ENCODE results near the gene TBC1D22B. TPM values are rescaled to one million over a fixed set of nuclear protein-coding genes. Genes with fewer than 3 reads are reported as not detected.

Gene TBC1D22B
- total RNA-seq, 1 experiment from 2014 or later = 9.1 TPM

DNA sequence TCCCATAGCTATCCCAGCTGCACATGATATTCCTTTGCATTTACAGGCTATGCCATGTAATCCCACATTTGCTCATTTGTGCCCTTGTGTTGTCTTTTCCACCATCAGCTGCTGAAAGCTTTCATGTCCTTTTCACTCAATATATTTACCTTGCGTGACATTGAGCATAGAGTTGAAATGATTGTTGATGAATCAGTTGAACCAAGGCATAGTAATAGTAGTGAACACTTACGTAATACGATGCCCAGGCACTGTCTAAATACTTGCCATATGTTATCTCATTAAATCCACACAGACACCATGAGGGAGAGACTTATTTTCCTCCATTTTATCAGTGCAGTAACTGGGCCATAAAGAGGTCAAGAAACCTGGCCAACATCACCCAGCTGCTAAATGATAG, 109.3 kb downstream of the TBC1D22B start:
- no peak overlapping the region for H2AFZ ChIP-seq (ENCODE audit: low read length)
- peaks cover 28% of the 10 kb centered on the region; the same call in 1 of the 2 replicates for H3K36me3 ChIP-seq (ENCODE audit: low read depth, low read length)
- H3K4me3 ChIP-seq (ENCODE audit: low read length) = no peak overlapping the region
- BruUV-seq (replicated peaks) = no TSS peak
- peaks cover 31% of the 10 kb centered on the region for H3K4me1 ChIP-seq (ENCODE audit: insufficient read depth, low read length)
- H3K79me2 ChIP-seq (ENCODE audit: low read length) = no peaks in the 10 kb centered on the region
- H3K27me3 ChIP-seq (ENCODE audit: low read length) = no peaks in the 10 kb centered on the region
- ATAC-seq = peak; percentile 37; the same call in 1 of the 2 replicates
- intact Hi-C loops (cut with micrococcal nuclease) = loop anchor here (5.0 kb wide), 1 partner anchor 45 kb away; no protein-coding TSS in a partner anchor
- CTCF ChIA-PET = no interaction called here
- no peaks in the 10 kb centered on the region for H3F3A ChIP-seq (ENCODE audit: low read length, unreplicated experiment)
- H3K9me2 ChIP-seq (replicated peaks; ENCODE audit: low read length) = no peaks in the 10 kb centered on the region
- no peak overlapping the region for H3K9ac ChIP-seq (ENCODE audit: low read length)
- DNase-seq = peak; percentile 32
- TF ChIP-seq, protein P1, sequence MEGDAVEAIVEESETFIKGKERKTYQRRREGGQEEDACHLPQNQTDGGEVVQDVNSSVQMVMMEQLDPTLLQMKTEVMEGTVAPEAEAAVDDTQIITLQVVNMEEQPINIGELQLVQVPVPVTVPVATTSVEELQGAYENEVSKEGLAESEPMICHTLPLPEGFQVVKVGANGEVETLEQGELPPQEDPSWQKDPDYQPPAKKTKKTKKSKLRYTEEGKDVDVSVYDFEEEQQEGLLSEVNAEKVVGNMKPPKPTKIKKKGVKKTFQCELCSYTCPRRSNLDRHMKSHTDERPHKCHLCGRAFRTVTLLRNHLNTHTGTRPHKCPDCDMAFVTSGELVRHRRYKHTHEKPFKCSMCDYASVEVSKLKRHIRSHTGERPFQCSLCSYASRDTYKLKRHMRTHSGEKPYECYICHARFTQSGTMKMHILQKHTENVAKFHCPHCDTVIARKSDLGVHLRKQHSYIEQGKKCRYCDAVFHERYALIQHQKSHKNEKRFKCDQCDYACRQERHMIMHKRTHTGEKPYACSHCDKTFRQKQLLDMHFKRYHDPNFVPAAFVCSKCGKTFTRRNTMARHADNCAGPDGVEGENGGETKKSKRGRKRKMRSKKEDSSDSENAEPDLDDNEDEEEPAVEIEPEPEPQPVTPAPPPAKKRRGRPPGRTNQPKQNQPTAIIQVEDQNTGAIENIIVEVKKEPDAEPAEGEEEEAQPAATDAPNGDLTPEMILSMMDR (conservative IDR thresholded peaks at IDR 0.05; ENCODE audit: low read depth, low read length) = no peak
- TF ChIP-seq EZH2phosphoT487 (IDR thresholded peaks at IDR 0.05; ENCODE audit: borderline replicate concordance, low read length) (no peak), EZH2 (IDR thresholded peaks at IDR 0.05; ENCODE audit: low read length, unreplicated experiment) (no peak)
- POLR2A ChIA-PET (ENCODE audit: unreplicated experiment) = no interaction called here
- H3K9me3 ChIP-seq (ENCODE audit: low read length) = no peaks in the 10 kb centered on the region
- no peak overlapping the region for H3K27ac ChIP-seq (ENCODE audit: low read length)
- H4K20me1 ChIP-seq (ENCODE audit: low read length) = 0 out of 2 replicates have a peak, but pooled peaks cover 6% of the 10 kb centered on the region
- no peak overlapping the region for H3K4me2 ChIP-seq (ENCODE audit: low read length)

DNA sequence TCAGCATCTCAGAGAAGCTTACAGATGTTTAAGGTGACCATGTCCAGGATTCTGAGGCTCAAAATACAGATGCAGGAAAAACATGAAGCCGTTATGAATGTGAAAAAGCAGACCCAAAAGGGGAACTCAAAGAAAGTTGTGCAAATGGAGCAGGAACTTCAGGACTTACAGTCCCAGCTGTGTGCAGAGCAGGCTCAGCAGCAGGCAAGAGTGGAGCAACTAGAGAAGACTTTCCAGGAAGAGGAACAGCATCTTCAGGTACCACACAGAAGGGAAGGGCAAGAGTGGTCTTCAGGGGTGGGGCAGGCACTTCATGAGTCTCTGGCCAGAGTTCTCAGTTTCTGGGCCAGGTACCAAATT, 111.4 kb downstream of the TBC1D22B start:
- TF ChIP-seq, protein P1 (conservative IDR thresholded peaks at IDR 0.05; ENCODE audit: low read depth, low read length) = no peak
- intact Hi-C loops (cut with micrococcal nuclease) = loop anchor here (5.0 kb wide), 1 partner anchor 47 kb away; no protein-coding TSS in a partner anchor
- H3K9me3 ChIP-seq (ENCODE audit: low read length) = no peaks in the 10 kb centered on the region
- POLR2A ChIA-PET (ENCODE audit: unreplicated experiment) = no interaction called here
- H4K20me1 ChIP-seq (ENCODE audit: low read length) = 0 out of 2 replicates have a peak, but pooled peaks cover 6% of the 10 kb centered on the region
- DNase-seq (no peak), ATAC-seq (no peak)
- no peak overlapping the region for H3K4me3 ChIP-seq (ENCODE audit: low read length)
- no peak overlapping the region for H3K27ac ChIP-seq (ENCODE audit: low read length)
- H3K79me2 ChIP-seq (ENCODE audit: low read length) = no peaks in the 10 kb centered on the region
- H3F3A ChIP-seq (ENCODE audit: low read length, unreplicated experiment) = no peaks in the 10 kb centered on the region
- peaks cover 31% of the 10 kb centered on the region for H3K4me1 ChIP-seq (ENCODE audit: insufficient read depth, low read length)
- no peak overlapping the region for H2AFZ ChIP-seq (ENCODE audit: low read length)
- peaks cover 28% of the 10 kb centered on the region; the same call in 1 of the 2 replicates for H3K36me3 ChIP-seq (ENCODE audit: low read depth, low read length)
- CTCF ChIA-PET = no interaction called here
- no peaks in the 10 kb centered on the region for H3K27me3 ChIP-seq (ENCODE audit: low read length)
- no peak overlapping the region for H3K9ac ChIP-seq (ENCODE audit: low read length)
- BruUV-seq (replicated peaks) = no TSS peak
- H3K9me2 ChIP-seq (replicated peaks; ENCODE audit: low read length) = no peaks in the 10 kb centered on the region
- no peak overlapping the region for H3K4me2 ChIP-seq (ENCODE audit: low read length)

DNA sequence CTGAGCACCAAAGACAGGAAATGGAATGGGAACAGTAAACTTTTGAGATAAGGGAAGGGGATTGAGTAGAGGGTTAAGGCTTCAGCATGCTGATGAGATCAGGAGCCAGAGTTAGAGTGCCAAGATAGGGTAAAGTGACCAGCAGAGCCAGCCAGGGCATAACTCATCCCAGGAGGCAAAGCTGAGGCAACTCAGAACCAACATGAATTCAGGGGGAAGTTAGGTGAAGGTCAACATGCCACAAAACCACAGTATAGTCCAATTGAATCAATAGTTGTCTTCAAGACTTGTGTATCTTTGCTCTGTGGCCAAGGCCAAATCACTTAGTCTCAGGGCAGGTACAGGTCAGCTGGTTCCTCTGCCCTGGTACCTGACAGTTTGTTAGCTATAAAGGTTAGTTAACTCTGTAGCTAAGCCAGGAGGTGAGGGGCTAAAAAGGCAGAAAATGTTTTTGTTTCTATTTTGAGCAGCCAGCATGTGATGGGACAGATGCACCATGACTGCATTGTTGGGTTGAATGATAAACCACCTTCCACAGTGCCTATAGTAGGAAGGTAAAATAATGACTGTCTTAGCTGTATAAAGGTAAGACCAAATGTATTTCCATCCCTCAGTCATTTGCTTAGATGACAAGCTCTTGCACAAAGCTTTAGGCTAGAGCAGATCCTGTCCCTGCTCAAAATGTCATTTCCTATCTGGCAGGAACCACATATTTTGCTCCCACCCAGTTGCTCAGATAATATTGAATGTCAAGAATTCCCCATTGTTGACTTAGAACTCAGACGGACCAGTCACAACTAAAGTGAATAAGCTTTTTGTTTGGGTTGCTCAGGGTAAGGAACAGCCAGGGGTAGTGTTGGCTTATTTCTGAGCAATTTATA, 112.0 kb downstream of the TBC1D22B start:
- H3K27me3 ChIP-seq (ENCODE audit: low read length) = no peaks in the 10 kb centered on the region
- H3K4me2 ChIP-seq (ENCODE audit: low read length) = no peak overlapping the region
- H3F3A ChIP-seq (ENCODE audit: low read length, unreplicated experiment) = no peaks in the 10 kb centered on the region
- peak; percentile 56 for ATAC-seq
- H4K20me1 ChIP-seq (ENCODE audit: low read length) = 0 out of 2 replicates have a peak, but pooled peaks cover 6% of the 10 kb centered on the region
- intact Hi-C loops (cut with micrococcal nuclease) = loop anchor here (5.0 kb wide), 1 partner anchor 47 kb away; no protein-coding TSS in a partner anchor
- peaks cover 35% of the 10 kb centered on the region; the same call in 1 of the 2 replicates for H3K36me3 ChIP-seq (ENCODE audit: low read depth, low read length)
- peaks cover 31% of the 10 kb centered on the region for H3K4me1 ChIP-seq (ENCODE audit: insufficient read depth, low read length)
- CTCF ChIA-PET = interaction anchor here (0.9 kb wide), 1 partner anchor 44 kb away, joined by 3 read pairs; no protein-coding TSS in a partner anchor
- peak; percentile 50 for DNase-seq
- no peaks in the 10 kb centered on the region for H3K9me2 ChIP-seq (replicated peaks; ENCODE audit: low read length)
- no peak overlapping the region for H2AFZ ChIP-seq (ENCODE audit: low read length)
- POLR2A ChIA-PET (ENCODE audit: unreplicated experiment) = no interaction called here
- peak overlapping the region; percentile 18; the same call in 1 of the 2 replicates for H3K27ac ChIP-seq (ENCODE audit: low read length)
- no TSS peak for BruUV-seq (replicated peaks)
- no peak for TF ChIP-seq EZH2 (IDR thresholded peaks at IDR 0.05; ENCODE audit: low read length, unreplicated experiment)
- TF ChIP-seq, protein P1 (conservative IDR thresholded peaks at IDR 0.05; ENCODE audit: low read depth, low read length) = no peak
- no peaks in the 10 kb centered on the region for H3K9me3 ChIP-seq (ENCODE audit: low read length)
- H3K9ac ChIP-seq (ENCODE audit: low read length) = no peak overlapping the region
- no peaks in the 10 kb centered on the region for H3K79me2 ChIP-seq (ENCODE audit: low read length)
- H3K4me3 ChIP-seq (ENCODE audit: low read length) = no peak overlapping the region

Data from PC-3 (cell line).